Neural crest cell (in vitro differentiated cells): Measurements from ENCODE around the gene MPDZ. TPM values are rescaled to one million over a fixed set of nuclear protein-coding genes. Genes with fewer than 3 reads are reported as not detected.

ENCODE experiments used
- DNase-seq: peaks from one replicate; pipeline ENCODE4 v3.0.0; 2021; ENCODE audit warnings: low read depth, mixed read lengths, low spot score
- H3K27ac Mint-ChIP-seq: one replicate; pipeline ENCODE4 v1.8.0; 2021; ENCODE audit warnings: mild to moderate bottlenecking, mixed read lengths; ENCODE audit not compliant: unreplicated experiment
- H3K27me3 Mint-ChIP-seq: 2 replicates; pipeline ENCODE4 v1.8.0; 2021; ENCODE audit warnings: low read depth, mild to moderate bottlenecking, mixed read lengths
- H3K36me3 Mint-ChIP-seq: 2 replicates; pipeline ENCODE4 v1.8.0; 2021; ENCODE audit warnings: low read depth, mild to moderate bottlenecking, mixed read lengths
- H3K4me1 Mint-ChIP-seq: 2 replicates; pipeline ENCODE4 v1.8.0; 2021; ENCODE audit warnings: mixed read lengths
- H3K4me3 Mint-ChIP-seq: one replicate; pipeline ENCODE4 v1.8.0; 2021; ENCODE audit warnings: mild to moderate bottlenecking, mixed read lengths
- H3K9me3 Mint-ChIP-seq: 2 replicates; pipeline ENCODE4 v1.8.0; 2021; ENCODE audit warnings: mixed read lengths
- CTCF ChIP-seq: fragments of 200-600 bp; sonication (generic); conservative IDR thresholded peaks from 2 replicates; pipeline ENCODE4 v1.5.0; 2021; ENCODE audit warnings: antibody characterized with exemption, mild to moderate bottlenecking
- total RNA-seq: library from RNA; stranded (reverse); gene quantifications from 2 replicates; pipeline ENCODE4 v1.2.1, GENCODE V29; 2021

MPDZ gene
- total RNA-seq, 1 donor from 2014 or later, result 69.4 TPM

DNA sequence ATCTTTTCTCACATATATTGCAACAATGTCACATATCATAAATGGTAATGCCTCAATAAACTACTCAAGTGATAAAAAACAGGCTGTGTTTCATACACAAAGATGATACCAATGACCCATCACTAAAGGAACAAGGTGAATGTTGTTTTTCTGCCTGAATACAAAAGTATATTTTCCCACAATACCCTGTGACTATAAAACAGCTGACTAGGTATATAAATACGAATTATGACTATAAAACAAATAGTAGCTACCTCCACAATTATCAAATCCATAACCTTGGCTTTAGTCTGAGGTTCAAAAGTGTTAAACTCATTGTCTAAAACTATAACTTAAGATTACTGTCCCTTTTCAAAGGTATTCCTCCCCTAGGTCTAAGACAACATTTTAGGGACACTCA is 58.7 kb downstream of the MPDZ start:
- no peak overlapping the region for H3K27ac Mint-ChIP-seq

DNA sequence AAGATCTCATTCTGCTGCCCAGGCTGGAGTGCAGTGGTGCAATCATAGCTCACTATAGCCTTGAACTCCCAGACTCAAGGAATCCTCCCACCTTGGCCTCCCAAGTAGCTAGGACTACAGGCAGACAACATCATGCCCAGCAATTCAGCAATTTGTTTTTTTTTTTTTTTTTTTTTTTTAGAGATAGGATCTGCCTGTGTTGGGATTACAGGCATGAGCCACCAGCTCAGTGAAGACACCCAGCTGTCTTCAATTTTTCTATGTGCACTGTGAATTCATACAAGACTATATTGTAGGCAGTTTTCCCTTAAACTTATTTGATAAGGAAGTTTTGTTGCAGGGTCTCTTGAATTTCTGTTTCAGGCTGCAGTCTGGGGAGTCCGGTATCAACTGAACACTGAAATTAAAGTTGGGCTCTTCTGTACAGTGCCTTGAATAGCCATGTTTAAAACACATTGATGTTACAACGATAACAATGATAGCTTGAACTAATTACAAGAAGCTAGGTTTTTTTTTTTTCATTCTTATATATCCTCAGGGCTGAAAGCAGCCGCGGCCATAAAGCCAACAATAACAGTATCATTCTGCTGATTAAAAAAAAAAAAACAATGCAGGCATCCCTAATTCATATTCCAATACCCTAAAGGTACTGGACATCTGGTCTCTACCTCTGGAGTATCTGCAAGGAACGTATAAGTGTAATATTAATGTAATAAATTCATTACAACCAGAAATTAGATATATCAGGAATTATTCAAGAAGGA is 63.5 kb downstream of the MPDZ start:
- peaks cover under 1% of the 10 kb centered on the region for H3K4me1 Mint-ChIP-seq
- no peak overlapping the region for H3K27ac Mint-ChIP-seq
- H3K4me3 Mint-ChIP-seq, result no peak overlapping the region
- no peaks in the 10 kb centered on the region for H3K27me3 Mint-ChIP-seq
- no peak for TF ChIP-seq CTCF
- H3K9me3 Mint-ChIP-seq, result peaks cover 7% of the 10 kb centered on the region
- DNase-seq, result no peak
- peaks cover 28% of the 10 kb centered on the region for H3K36me3 Mint-ChIP-seq

More for the DNA sequence above, 58.7 kb downstream of the MPDZ start:
- no peak overlapping the region for H3K4me3 Mint-ChIP-seq
- no peaks in the 10 kb centered on the region for H3K9me3 Mint-ChIP-seq
- no peak for DNase-seq
- H3K36me3 Mint-ChIP-seq, result peaks cover 23% of the 10 kb centered on the region
- TF ChIP-seq CTCF, result no peak
- H3K27me3 Mint-ChIP-seq, result no peaks in the 10 kb centered on the region
- peaks cover 12% of the 10 kb centered on the region for H3K4me1 Mint-ChIP-seq

GRCh38 chr9:13213998-13214397 is 65.5 kb downstream of the MPDZ start:
- Mint-ChIP-seq H3K27ac (no peak overlapping the region), H3K9me3 (peaks cover 7% of the 10 kb centered on the region), H3K27me3 (no peaks in the 10 kb centered on the region), H3K36me3 (peaks cover 27% of the 10 kb centered on the region), H3K4me1 (no peaks in the 10 kb centered on the region), H3K4me3 (no peak overlapping the region)
- no peak for TF ChIP-seq CTCF
- DNase-seq, result no peak

DNA sequence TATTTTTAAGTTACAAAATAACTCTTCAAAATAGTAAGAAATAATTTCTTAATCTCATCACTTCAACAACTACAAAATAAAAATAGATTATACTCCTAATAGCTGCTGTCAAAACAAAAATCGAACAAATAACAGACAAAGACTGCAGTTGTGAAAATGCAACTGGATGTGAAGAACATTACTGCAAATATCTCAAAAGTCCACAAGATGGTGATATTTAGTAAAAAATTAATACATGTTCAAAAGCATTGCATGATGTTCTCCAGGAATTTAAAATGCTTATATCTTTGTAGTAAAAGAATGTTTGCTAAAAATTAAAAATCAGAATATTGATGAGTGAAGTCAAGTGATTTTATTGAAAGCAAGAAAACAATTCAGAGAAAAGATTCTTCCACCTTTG is 66.2 kb downstream of the MPDZ start:
- peak; percentile 64 for TF ChIP-seq CTCF
- Mint-ChIP-seq H3K36me3 (peaks cover 27% of the 10 kb centered on the region), H3K4me1 (no peaks in the 10 kb centered on the region), H3K27me3 (no peaks in the 10 kb centered on the region), H3K9me3 (peaks cover 7% of the 10 kb centered on the region), H3K4me3 (no peak overlapping the region), H3K27ac (no peak overlapping the region)
- DNase-seq, result no peak

GRCh38 chr9:13210306-13210705 is 69.2 kb downstream of the MPDZ start:
- Mint-ChIP-seq H3K27ac (no peak overlapping the region), H3K27me3 (no peaks in the 10 kb centered on the region), H3K36me3 (peaks cover 26% of the 10 kb centered on the region), H3K4me1 (no peaks in the 10 kb centered on the region), H3K9me3 (peaks cover 7% of the 10 kb centered on the region), H3K4me3 (no peak overlapping the region)
- TF ChIP-seq CTCF, result no peak
- DNase-seq, result no peak
